HT-29 (cell line): ENCODE results near the gene BOD1. TPM values are rescaled to one million over a fixed set of nuclear protein-coding genes. Genes with fewer than 3 reads are reported as not detected.

ENCODE experiments used
- DNase-seq: peaks from one replicate; pipeline ENCODE4 v3.0.0-alpha.2; 2015; ENCODE audit warnings: low spot score
- total RNA-seq: library from RNA; depleted of rRNA; stranded (reverse); fragments of >200 nt; shearing (Covaris generic); gene quantifications from 2 replicates; pipeline ENCODE4 v1.2.3, GENCODE V29; 2014

The BOD1 gene
- total RNA-seq, 1 experiment from 2014 or later, result 55.4 TPM

DNA sequence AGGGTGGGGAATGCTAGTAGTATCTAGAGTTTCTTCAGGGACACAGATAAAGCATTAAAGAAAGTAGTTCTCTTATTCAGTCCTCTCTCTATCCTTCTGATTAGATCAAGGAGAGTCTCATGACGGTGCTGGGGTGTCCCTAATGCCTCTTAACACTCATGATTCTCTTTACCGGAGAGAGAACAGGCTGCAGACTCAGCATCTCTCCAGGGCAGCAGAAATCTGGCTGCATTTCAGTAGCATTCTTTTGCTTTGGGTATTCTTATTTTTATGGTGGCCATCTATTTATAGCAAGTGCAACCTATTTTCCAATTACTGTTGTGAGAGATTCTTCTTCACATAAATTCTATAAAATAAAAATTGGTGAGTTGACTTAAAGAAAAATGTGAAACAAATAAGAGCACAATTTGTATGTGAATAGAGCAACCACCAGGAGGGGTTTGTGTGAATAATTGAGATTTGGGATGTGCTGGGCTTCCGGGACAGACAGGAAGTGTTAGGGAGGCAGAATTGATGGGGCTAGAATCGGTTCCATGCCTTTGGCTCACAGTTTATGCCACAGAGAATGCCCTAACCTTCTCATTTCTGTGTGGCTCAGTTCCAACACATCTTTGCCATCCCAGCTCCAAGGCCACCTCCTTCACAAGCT, 23.8 kb upstream of the BOD1 start:
- DNase-seq, result no peak

DNA sequence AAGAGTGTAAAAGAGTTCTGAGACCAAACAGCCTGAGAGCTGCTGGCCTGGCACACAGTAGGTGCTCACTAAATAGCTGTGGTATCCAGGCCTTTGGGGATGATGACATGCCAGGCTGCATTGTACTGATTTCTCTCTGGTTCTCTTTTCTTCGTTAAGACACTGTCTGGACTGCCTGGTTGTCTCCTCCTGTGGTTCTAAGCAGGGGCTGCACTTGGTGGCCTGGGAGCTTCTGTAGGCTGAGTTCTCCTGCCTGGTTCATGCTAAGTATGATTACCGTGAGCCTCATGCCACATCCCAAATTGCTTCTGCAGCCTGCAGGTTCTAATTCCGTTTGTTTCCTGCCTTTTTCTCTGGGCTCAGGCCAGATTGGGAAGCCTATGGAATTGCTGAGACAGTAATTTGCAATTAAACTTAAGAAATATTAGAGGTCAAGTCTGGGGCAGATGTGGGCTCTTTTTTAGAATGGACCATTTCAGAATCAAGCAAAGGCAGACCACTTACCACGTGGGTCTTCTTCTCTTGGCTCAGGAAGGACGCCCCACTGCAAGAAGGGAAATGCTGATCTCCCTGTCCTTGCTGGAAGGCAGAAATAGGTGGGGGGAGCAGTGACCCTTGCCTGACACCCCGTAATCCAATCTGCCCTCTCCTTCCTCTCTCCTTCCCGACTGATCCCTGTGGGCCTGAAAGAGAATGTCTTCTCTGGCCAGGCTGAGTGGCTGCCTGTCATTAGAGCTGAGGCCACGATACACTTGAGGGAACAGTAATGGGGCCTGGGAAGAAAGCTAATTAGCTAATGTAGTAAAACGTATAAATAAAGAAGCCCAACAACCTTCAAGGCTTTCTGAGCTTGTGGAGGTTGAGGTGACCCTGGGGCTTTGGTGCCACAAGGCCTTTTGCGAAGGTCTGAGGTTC, 21.9 kb upstream of the BOD1 start:
- no peak for DNase-seq

DNA sequence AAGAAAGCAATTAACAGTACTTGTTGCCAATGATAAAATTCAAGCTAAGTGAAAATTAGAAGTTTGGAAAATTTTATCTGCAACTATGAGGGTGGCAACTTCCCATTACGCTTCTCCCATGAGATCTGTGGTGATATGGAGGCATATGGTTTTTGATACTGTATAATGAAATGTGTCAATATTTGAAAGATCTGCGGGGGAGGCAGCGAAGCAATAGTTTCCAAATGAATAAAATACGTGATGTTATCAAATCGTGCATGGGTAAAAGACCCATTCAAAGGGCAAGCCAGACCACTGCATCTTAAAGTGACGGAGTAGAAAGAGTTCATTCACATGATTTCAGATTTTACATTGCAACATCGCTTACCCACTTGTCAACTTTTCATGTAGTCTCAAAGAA, 20.9 kb upstream of the BOD1 start:
- DNase-seq, result no peak

DNA sequence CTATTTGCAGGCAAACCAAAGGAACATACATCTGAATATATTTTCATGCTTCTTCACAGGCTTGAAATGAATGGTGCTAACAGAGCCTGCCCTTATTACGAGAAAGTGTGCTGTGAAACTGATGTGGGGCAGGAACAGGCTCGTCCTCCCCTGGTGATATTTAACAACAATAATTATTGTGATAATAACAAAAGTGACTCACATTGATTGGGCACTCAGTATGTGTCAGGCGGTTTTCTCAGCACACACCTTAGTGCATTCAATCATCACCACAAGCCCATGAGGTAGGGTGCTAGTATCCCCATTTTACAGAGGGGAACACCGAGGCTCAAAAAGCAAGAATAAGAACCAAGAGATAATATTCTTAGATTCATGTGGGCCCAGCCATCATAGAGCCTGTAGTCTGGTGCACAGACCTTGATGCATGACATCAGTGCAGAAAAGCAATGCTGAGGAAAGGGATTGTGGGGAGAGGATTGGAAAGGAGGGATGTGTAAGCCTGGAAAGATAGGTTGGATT, 18.1 kb upstream of the BOD1 start:
- DNase-seq, result no peak

DNA sequence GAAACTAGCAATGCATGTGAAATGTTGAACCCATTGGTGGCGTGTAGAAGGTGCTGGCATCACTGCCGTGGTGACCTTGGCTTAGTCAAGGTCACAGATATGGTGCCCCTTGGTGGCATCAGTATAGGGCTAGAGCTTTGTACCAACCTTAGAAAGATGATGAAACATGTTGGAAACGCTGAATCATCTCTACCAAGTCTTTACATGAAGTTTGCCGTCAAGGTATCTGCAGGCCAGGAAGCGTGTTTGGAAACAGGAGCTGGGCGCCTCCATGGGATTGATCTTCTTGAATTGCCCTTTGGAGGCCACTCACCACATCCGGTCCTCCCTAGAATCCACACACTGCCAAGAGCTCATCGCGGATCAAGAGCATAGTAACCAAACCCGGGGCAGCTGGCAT, 16.9 kb upstream of the BOD1 start:
- DNase-seq, result no peak

DNA sequence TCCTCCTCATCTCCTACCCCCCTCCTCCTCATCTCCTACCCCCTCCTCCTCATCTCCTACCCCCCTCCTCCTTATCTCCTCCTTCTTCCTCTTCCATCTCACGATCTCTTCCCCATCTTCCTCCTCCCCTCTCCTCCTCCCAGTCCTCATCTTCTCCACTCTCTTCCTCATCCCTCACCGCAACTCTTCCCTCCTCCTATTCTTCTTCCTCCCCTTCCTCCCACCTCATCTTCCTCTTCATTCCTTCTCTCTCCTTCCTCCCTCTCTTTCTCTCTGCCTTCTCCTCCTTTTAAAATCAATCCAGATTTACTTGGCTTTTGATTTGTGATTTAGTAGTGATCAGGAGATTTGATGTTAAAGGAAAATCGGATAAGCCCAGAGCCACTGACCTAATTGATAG, 15.0 kb upstream of the BOD1 start:
- no peak for DNase-seq

DNA sequence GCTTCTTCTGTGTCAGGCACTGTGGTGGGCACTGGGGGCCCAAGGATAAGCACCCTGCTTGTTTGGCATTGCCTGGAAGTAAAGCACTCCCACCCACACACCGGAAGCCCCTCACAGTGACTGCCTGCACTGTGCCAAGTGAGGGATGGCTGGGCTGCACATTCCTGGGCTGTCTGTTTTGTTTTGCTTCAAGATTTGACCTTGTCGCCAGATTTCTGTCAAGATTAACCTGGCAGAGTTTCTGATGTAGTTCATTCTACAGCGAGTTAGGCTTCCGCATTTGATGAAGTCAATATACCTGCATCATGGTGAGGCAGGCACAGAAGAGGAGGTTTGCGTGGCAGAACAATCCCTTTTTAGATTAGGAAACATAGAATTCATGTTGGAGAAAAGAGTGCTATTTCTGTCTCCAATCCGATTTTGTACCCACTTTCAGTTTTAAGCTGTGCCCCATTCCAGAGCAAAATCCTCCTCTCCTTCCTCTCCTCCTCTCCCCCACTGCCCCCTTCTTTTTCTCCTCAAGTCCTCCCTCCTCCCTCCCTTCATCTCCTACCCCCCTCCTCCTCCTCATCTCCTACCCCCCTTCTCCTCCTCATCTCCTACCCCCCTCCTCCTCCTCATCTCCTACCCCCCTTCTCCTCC, 14.4 kb upstream of the BOD1 start:
- no peak for DNase-seq

DNA sequence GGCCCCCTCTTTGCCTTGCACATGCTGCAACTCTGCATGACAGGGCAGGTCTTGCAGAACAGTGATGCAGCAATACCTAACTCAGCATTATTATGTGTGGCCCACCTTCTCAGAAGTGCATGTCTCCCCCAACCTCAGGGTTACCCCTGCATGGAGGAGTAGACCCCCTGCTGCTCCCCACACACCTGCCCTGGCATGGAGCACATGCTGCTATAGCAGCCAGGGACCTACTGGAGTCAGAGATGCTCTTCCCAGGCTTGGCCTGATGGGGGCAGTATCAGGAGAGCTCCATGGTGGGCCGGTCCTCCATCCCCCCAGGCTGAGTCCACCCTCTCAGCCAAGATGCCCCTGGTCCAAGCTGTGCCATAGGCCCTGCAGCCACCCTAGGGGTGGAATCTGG, 13.2 kb upstream of the BOD1 start:
- peak; percentile 15 for DNase-seq

DNA sequence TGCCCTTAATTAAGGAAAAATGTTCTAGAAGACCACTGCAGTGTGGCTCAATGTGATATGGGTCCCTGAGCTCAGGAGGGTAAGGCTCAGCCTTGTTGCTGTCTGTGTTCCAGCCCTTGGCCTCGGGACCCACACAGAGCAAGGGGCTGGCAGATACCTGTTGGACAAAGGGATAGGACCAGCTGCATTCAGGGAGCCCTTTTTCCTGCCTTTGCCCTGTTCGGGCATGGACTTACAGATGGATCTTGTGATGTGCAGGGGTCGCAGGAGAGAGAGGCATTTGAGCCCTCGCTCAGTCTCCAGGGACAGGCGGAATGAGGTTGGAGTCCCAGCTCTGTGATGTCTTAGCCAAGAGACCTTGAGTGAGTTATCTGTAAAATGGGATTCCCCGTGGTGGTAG, 12.1 kb upstream of the BOD1 start:
- no peak for DNase-seq

DNA sequence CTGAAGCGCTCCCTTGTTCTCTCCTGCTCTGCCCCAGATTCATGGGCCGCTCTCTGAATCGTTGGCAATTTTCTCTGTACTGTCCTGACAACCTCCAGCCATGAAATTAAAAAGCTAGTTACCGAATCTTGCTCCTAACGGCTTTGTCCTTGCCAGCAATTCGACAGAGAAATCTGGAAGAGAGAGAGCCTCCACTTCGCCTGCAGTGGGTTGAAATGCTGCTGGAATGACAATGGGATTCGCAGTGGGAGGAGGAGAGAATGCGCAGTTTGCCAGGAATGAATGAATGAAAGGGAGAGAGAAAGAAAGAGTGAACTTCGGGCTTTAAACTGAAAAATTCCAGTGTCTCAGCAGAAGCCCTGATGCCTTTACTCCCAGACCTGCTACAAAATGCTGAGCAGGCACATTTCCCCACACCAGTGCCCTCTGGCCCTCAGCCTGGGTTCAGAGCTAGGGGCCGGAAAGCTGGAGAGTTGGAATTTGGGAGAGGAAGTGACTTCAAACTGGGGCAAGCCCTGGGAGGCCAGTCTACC, 11.5 kb upstream of the BOD1 start:
- DNase-seq, result no peak

DNA sequence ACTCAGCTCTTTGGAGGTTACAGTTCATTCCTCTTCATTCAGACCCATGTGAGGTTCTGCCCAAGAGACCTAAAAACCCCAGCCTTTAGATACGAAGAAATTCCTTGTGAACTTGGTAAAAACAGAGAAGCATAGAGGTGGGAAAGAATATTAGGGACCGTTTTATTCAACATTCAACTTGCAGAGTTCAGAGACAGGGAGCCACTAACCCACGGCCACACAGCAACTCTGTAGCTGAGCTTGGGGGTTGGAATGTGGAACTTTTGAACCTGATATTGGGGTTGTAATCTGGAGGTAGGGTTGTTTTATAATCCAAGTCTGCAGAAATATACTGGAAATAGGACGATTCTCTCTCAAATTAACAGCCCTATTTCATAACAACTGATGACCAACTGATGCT, 10.8 kb upstream of the BOD1 start:
- no peak for DNase-seq

DNA sequence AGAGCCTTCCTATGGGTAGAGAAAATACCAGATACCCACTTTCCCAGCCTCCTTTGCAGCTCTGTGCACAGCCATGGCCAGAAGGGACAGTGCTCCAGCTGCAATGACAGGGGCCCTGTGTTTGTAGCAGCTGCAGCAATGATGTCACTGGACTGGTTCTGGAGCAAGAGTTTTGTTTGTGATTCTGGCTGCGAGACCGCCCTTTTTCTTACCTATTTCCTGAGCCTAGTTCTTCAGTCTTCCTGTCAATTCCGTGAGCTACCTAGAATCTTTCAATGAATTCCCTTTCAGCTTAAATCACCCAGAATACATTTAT, 10.0 kb upstream of the BOD1 start:
- no peak for DNase-seq

DNA sequence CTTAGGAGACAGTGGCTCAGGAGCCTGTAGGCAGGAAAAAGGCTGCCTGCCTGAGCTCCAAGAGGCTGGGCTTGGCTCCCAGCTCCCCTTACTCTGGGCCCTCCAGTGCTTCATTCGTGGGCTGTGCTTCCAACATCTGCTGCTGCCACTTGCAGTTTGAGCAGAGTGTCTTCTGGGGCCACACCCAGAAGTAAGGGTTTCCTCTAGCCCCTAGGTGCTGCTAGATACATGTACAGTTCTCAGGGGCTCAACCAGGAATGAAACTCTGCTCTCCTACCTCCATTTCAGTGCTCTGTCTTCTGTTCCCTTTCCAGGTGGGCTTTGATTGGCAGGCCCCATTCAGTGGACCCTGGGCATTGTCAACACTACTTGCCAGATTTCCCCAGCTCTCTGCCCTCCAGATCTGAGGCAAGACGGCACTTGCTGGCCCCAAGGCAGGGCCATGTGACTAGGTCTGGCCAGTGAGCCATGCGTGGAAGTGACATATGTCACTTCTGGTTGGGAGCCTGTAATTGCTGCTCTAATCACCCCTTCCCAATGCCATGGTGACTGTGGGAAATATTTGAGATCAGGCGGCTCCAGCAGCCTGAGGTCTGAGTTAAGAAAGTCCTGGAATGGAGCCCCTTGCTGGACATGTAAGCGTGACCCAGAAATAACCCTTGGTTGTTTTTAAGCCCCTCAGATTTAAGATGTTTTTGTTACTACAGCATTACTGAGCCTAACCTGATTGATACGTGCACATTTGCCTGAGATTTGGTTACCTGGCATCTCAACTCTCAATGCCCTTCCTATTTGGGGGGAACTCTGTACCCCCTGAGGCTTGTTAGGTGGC, 9.4 kb upstream of the BOD1 start:
- no peak for DNase-seq

DNA sequence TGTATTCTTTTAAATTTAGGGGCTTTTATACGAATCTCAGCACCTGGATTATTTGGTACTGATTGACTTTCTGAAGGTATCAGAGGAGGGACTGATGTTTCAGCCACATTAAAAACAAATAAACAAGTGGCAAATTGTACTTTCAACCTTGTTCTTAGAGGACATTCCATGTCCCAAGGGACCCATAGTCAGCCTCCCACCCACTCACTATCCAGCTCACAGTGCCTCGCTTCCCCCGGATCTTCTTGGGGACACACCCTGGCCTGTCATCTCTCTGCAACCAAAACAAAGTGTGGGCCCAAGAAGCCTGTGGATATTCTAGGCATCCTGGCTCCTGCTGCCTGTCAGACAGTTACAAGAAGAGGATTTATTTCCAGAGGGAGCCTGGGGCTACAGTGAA, 8.8 kb upstream of the BOD1 start:
- no peak for DNase-seq

DNA sequence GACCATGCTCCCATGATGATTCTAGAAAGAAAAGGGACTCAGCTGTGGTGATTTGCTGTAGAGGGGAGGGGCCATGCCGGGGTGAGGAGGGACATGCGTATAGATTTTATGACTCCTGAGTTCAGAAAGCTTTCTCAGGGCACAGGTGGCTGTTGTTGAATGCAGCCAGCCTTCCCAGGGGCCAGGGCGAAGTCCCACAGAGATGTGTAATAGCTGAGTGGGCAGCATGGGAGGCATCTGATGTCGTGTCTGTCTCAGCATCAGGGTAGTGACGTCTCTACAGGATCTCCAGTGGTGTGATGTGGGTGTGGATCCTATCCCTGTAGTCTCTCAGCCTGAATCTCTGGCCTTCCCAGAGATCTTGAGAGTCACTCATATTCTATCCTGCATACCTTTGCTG, 7.8 kb upstream of the BOD1 start:
- DNase-seq, result no peak

DNA sequence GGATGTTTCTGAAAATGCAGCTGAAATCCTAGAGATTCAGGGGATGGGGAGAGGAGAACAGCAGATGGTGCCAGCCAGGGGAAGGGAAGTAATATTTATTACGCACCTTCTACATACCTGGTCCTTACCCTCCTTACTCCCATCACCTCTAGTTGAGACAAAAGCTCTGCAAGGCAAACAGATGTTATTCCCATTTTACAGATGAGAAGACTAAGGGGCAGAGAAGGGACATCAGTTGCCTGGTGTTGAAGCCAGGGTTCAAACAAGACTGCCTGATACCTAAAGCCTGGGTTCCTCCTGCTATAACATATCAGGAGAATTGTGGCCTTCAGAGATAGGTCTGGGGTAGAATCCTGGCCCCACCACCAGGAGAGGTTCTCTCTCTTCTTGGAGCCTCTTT, 7.3 kb upstream of the BOD1 start:
- no peak for DNase-seq

DNA sequence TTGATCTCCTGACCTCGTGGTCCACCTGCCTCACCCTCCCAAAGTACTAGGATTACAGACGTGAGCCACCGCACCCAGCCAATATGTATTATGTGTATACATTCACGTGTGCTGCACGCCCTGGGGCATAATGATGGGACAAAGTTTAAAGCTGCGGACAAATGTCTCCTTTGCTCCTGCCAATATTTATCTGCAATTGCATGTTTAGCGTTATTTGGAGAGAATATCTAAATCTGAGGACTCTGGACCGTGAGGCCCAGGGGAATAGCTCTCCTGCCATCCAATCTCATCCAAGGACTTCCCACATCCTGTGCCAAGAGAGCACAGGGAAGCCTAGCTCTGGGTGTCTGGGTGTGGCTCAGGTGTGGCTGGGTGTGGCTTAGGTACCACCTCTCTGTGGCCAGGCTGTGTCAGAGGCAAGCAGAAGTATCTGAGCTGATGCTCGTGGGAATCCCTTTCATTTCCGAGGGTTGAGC, 6.9 kb upstream of the BOD1 start:
- no peak for DNase-seq

DNA sequence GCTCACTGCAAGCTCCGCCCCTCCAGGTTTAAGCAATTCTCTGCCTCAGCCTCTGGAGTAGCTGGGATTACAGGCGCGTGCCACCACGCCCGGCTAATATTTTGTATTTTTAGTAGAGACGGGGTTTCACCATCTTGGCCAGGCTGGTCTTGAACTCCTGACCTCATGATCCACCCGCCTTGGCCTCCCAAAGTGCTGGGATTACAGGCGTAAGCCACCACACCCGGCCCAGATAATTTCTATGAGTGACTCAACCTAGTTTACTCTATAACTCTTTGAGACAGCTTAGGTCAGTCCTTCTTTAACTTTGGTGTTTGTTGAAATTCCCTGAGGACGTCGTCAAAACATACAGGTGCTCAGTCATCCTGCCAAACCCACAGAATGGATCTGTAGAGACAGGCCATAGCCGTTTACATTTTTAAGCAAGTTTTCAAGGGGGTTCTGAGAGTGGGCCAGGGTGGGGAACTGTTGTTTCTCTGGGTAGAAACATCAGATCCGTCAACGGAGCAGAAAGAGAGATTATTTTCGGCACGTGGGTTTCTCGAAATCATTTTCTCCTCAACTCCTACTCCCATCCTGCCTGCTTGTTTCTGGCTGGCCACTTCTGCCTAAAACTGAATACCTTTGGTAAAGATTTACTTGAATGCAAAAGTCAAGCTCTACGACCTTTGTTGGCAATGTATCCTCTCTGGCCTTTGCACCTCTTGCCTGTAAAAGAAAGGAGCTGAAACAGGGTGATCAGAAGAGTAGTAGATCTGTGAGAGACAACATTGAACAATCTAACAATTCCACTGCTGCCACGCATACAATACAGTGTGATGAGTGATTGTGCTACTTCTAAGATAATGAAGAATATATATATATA, 6.0 kb upstream of the BOD1 start:
- no peak for DNase-seq

DNA sequence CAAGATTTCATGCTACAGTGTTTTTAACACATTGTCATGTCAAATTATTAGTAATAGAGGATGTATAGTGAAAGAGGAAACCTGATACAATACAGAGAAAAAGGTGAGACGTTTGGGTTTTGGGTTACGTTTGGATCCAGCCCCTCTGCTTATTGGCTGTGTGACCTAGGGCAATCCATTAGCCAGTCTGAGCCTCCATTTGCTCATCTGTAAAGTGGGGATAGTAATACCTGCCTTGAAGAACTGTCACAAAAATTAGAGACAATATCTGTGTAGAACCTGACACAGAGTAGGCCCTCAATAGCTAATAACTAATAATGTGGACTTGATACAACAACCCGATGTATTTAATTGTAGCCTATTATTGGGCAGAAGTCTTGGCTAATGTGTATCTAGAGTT, 4.3 kb upstream of the BOD1 start:
- no peak for DNase-seq

DNA sequence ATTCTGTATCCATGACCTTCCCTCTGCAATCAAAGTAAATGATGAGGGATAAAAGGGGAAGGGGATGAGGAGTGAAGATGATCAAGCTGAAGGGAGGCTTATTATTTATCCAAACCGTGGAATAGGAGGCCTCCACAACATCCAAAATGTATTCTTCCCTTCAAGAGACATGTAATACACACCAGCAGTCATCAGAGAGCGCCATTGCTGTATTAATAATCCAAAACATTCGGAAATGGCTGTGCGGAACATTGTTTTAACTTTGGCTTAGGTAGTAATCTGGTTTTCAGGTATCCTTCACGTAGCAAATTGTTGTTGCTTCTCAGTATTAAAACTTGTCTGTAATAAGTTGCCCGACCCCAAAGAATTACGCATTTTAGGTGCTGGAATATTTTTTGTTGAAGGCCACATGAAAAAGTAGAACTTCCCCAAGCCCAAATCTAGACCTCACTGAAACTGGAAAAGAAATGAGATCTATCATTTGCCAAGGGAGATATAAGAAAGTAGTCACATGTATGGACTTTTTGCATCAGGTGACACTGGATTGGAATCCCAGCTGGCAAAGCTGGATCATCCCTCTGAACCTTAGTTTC, 2.6 kb upstream of the BOD1 start:
- peak; percentile 78 for DNase-seq
